ENCODE measurements around the gene HELLS. TPM values are rescaled to one million over a fixed set of nuclear protein-coding genes. Genes with fewer than 3 reads are reported as not detected.

Gene HELLS
- total RNA-seq, 2 experiments from 2014 or later: 151 to 152 TPM

Other genes starting within 250 kb of the HELLS start
- gene NOC3L, start 182.8 kb upstream of the HELLS start, total RNA-seq: 10 to 100 TPM; 54.4 to 55.8 TPM
- gene TBC1D12, start 143.2 kb upstream of the HELLS start, total RNA-seq: under 1 TPM; 0.55 to 0.93 TPM
- not detected for gene CYP2C18, start 137.9 kb downstream of the HELLS start, total RNA-seq
- not detected for gene CYP2C19, start 216.9 kb downstream of the HELLS start, total RNA-seq